Thyroid gland (tissue), 4 donors: ENCODE results near the gene RNASE8. TPM values are rescaled to one million over a fixed set of nuclear protein-coding genes. Genes with fewer than 3 reads are reported as not detected.

ENCODE experiments used
- DNase-seq, 2 donors: peaks; one replicate each; pipeline ENCODE4 v3.0.0-alpha.2; 2019
- H3K27ac ChIP-seq, 3 donors: fragments of 200-600 bp; sonication (generic); 1 replicate in 2 of 3; 2 replicates in 1 of 3; pipeline ENCODE4 v1.5.1; 2016 to 2019; ENCODE audit warnings: mild to moderate bottlenecking in 1 of 3, moderate library complexity in 1 of 3
- H3K27me3 ChIP-seq: fragments of 200-600 bp; sonication (generic); one replicate; pipeline ENCODE4 v1.5.1; 2019
- H3K36me3 ChIP-seq, 2 donors: fragments of 200-600 bp; sonication (generic); one replicate each; pipeline ENCODE4 v1.5.1; 2016 to 2019
- H3K4me1 ChIP-seq, 2 donors: fragments of 200-600 bp; sonication (generic); one replicate each; pipeline ENCODE4 v1.5.1; 2017 to 2019
- H3K4me3 ChIP-seq, 3 donors: fragments of 200-600 bp; sonication (generic); replicated peaks in 1 of 3; 1 replicate in 2 of 3; 2 replicates in 1 of 3; pipeline ENCODE4 v1.5.1; 2016; ENCODE audit warnings: mild to moderate bottlenecking in 1 of 3
- H3K9me3 ChIP-seq: fragments of 200-600 bp; sonication (generic); one replicate; pipeline ENCODE4 v1.5.1; 2017
- CTCF ChIP-seq, 6 experiments: fragments of 200-600 bp in 3 of 6; fragments of 450-650 bp in 3 of 6; sonication (generic) in 3 of 6; IDR thresholded peaks; one replicate each; pipeline ENCODE4 v1.5.1; 2016 to 2019; ENCODE audit warnings: antibody characterized with exemption in 6 of 6, mild to moderate bottlenecking in 2 of 6, inconsistent platforms in 1 of 6, moderate library complexity in 1 of 6
- POLR2A ChIP-seq, 2 donors: fragments of 450-650 bp; IDR thresholded peaks; one replicate each; pipeline ENCODE4 v1.6.1; 2017; ENCODE audit warnings: antibody characterized with exemption in 2 of 2, mild to moderate bottlenecking in 2 of 2, moderate library complexity in 1 of 2
- WGBS, 2 donors: methylation state at CpG; one replicate each; pipeline ENCODE4 v1.1.5; 2017; 5-methylcytosine and 5-hydroxymethylcytosine counted together
- intact Hi-C: fragments of 100-400 bp; cut with DNase I; formaldehyde crosslinking; loops from one replicate; pipeline ENCODE4 v1.15.1; 2023
- total RNA-seq, 4 donors: library from RNA; depleted of rRNA; stranded (reverse); fragments of >200 nt; gene quantifications; one replicate each; pipeline ENCODE4 v1.2.3, GENCODE V29; 2016

The RNASE8 gene
- total RNA-seq, 4 donors from 2014 or later, result not detected

DNA sequence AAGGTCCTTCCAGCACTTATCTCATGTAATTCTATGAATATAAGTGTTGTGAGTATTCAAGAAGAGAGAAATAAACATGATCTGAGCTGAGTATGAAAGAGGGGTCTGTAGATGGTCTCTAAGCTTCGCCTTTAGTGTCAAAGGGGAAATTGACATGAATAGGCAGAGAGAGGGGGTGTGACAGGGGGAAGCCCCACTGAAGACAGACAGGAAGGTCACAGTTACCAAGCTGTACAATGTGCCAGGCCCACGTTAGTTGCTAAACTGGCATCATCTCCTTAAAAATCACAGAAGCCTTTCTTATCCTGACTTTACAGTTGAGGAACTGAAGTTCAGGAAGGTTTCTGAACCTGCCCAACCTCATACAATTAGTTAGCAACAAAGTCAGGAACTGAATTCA lies 20.1 kb downstream of the RNASE8 start:
- 82 to 86% methylated on average over 2 of the region's 2 CpGs for WGBS, 2 donors
- no peak for DNase-seq
- no peak overlapping the region for H3K27ac ChIP-seq
- peaks cover 54 to 59% of the 10 kb centered on the region in 2 donors for H3K36me3 ChIP-seq
- peaks cover 27 to 33% of the 10 kb centered on the region in 2 donors for H3K4me1 ChIP-seq
- H3K27me3 ChIP-seq, result no peaks in the 10 kb centered on the region
- H3K4me3 ChIP-seq, result no peak overlapping the region
- TF ChIP-seq CTCF (IDR thresholded peaks at IDR 0.05) (no peak), POLR2A (IDR thresholded peaks at IDR 0.05) (no peak)
- no peaks in the 10 kb centered on the region for H3K9me3 ChIP-seq
- intact Hi-C loops, result no loop called here

GRCh38 chr14:21078287-21078686 lies 20.7 kb downstream of the RNASE8 start:
- no peak overlapping the region for H3K4me3 ChIP-seq
- DNase-seq, result no peak
- no peak overlapping the region for H3K27ac ChIP-seq
- no peaks in the 10 kb centered on the region for H3K9me3 ChIP-seq
- H3K27me3 ChIP-seq, result no peaks in the 10 kb centered on the region
- 87 to 94% methylated on average over 5 of the region's 5 CpGs for WGBS, 2 donors
- no peak for TF ChIP-seq POLR2A (IDR thresholded peaks at IDR 0.05)
- no peak for TF ChIP-seq CTCF (IDR thresholded peaks at IDR 0.05)
- peaks cover 57 to 63% of the 10 kb centered on the region in 2 donors for H3K36me3 ChIP-seq
- H3K4me1 ChIP-seq, result peaks cover 21 to 27% of the 10 kb centered on the region in 2 donors
- intact Hi-C loops, result no loop called here

DNA sequence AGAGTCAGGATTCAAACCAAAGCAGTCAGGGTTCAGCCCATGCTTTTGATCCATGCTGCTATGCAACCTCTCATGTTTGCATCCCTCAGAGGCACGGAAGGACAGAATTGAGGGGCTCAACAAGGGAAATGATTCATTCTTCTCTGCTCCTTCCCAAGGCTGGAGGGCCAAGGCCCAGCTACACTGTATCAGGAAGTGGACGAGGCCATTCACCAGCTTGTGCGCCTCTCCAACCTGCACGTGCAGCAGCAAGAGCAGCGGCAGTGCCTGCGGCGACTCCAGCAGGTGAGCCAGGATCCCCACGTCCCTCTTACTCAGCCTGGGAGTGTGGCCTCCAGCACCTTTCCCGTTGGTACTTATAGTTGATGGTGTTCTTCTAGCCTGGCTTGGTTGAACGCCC lies 21.1 kb downstream of the RNASE8 start:
- no peak for DNase-seq
- peaks cover 57 to 65% of the 10 kb centered on the region in 2 donors for H3K36me3 ChIP-seq
- no peaks in the 10 kb centered on the region for H3K27me3 ChIP-seq
- H3K27ac ChIP-seq, result no peak overlapping the region
- WGBS, 2 donors, result 86 to 94% methylated on average over 9 to 10 of the region's 10 CpGs
- H3K9me3 ChIP-seq, result no peaks in the 10 kb centered on the region
- H3K4me3 ChIP-seq, result no peak overlapping the region
- H3K4me1 ChIP-seq, result peaks cover 16 to 22% of the 10 kb centered on the region in 2 donors
- TF ChIP-seq CTCF (IDR thresholded peaks at IDR 0.05), result no peak
- no peak for TF ChIP-seq POLR2A (IDR thresholded peaks at IDR 0.05)
- intact Hi-C loops, result no loop called here

GRCh38 chr14:21081521-21082142 lies 24.0 kb downstream of the RNASE8 start:
- TF ChIP-seq CTCF (IDR thresholded peaks at IDR 0.05), result no peak
- H3K4me3 ChIP-seq, result no peak overlapping the region
- no peak for DNase-seq
- peaks cover 0 to 13% of the 10 kb centered on the region in 2 donors for H3K4me1 ChIP-seq
- intact Hi-C loops, result no loop called here
- H3K27ac ChIP-seq, result no peak overlapping the region
- no peaks in the 10 kb centered on the region for H3K27me3 ChIP-seq
- 89 to 93% methylated on average over 8 to 16 of the region's 30 CpGs for WGBS, 2 donors
- no peaks in the 10 kb centered on the region for H3K9me3 ChIP-seq
- peaks cover 54 to 58% of the 10 kb centered on the region in 2 donors for H3K36me3 ChIP-seq

GRCh38 chr14:21083565-21084325 lies 26.1 kb downstream of the RNASE8 start:
- no peak for DNase-seq
- WGBS, 2 donors, result 83 to 95% methylated on average over 2 to 11 of the region's 11 CpGs
- TF ChIP-seq CTCF (IDR thresholded peaks at IDR 0.05) (no peak), POLR2A (IDR thresholded peaks at IDR 0.05) (no peak)
- H3K36me3 ChIP-seq, result peaks cover 43 to 52% of the 10 kb centered on the region in 2 donors
- peaks cover 0 to 13% of the 10 kb centered on the region in 2 donors for H3K4me1 ChIP-seq
- no peak overlapping the region for H3K27ac ChIP-seq
- no peaks in the 10 kb centered on the region for H3K9me3 ChIP-seq
- H3K27me3 ChIP-seq, result no peaks in the 10 kb centered on the region
- intact Hi-C loops, result no loop called here
- H3K4me3 ChIP-seq, result no peak overlapping the region
